GM12878 (cell line): ENCODE results near the gene BSND. TPM values are rescaled to one million over a fixed set of nuclear protein-coding genes. Genes with fewer than 3 reads are reported as not detected.

Experiments used
- ATAC-seq: fragments of 200-7000 bp; cut with Tn5 transposase; 3 replicates; pipeline ENCODE4 v1.9.1; 2020; ENCODE audit warnings: mild to moderate bottlenecking, moderate library complexity
- BruUV-seq: library from RNA; stranded (reverse); fragments of 400-500 nt; replicated peaks from 2 replicates; lab custom pipeline; 2021; lab: Mats Ljungman, UMichigan
- CTCF ChIA-PET: fragments of 300-600 bp; sonication (Branson Sonifier 250); formaldehyde crosslinking; extraction: SDS; loops from one replicate; lab custom pipeline; 2021; ENCODE audit warnings: inconsistent platforms; lab: Yijun Ruan, JAX
- POLR2A ChIA-PET: fragments of 350-600 bp; formaldehyde crosslinking; extraction: SDS; loops from one replicate; lab custom pipeline; 2021; ENCODE audit warnings: inconsistent platforms; lab: Charles Lee
- RAD21 ChIA-PET: fragments of 300-600 bp; sonication (Branson Sonifier 250); formaldehyde crosslinking; loops from one replicate; lab custom pipeline; 2023; ENCODE audit warnings: antibody characterized with exemption; ENCODE audit not compliant: unreplicated experiment; lab: Charles Lee
- SMC1A ChIA-PET: fragments of 300-600 bp; sonication (Branson Sonifier 250); formaldehyde crosslinking; loops from one replicate; lab custom pipeline; 2023; ENCODE audit not compliant: unreplicated experiment, uncharacterized antibody; lab: Charles Lee
- DNase-seq: peaks from one replicate; pipeline ENCODE4 v3.0.0-alpha.2; 2011; ENCODE audit warnings: low read depth, low spot score
- FAIRE-seq: peaks from 3 replicates; lab custom pipeline; 2011; peaks lifted over from hg19 to GRCh38; lab: Jason Lieb, UNC
- H2AFZ ChIP-seq: 2 replicates; pipeline ENCODE4 v1.6.0; 2011; ENCODE audit warnings: low read depth, low read length, control low read depth; ENCODE audit not compliant: control insufficient read depth
- H3K27ac ChIP-seq: 2 replicates; pipeline ENCODE4 v1.5.1; 2011; ENCODE audit warnings: control low read depth; ENCODE audit not compliant: control insufficient read depth, insufficient read depth
- H3K27me3 ChIP-seq, 2 experiments: replicated peaks in 1 of 2; 2 replicates each; pipeline versions ENCODE4 v1.6.0 to v1.6.1; 2011; ENCODE audit warnings: low read length in 1 of 2; ENCODE audit not compliant: control insufficient read depth in 2 of 2, insufficient read depth in 2 of 2
- H3K36me3 ChIP-seq, 2 experiments: 2 replicates each; pipeline ENCODE4 v1.5.1; 2011; ENCODE audit warnings: low read length in 1 of 2; ENCODE audit not compliant: control insufficient read depth in 2 of 2, insufficient read depth in 2 of 2
- H3K4me1 ChIP-seq: 2 replicates; pipeline ENCODE4 v1.6.1; 2011; ENCODE audit warnings: mild to moderate bottlenecking, low read length, moderate library complexity, mixed read lengths; ENCODE audit not compliant: control insufficient read depth, insufficient read depth
- H3K4me2 ChIP-seq: 2 replicates; pipeline ENCODE4 v1.6.0; 2011; ENCODE audit warnings: control low read depth; ENCODE audit not compliant: control insufficient read depth, insufficient read depth
- H3K4me3 ChIP-seq: fragments of 200-600 bp; sonication (generic); 2 replicates; pipeline ENCODE4 v1.5.1; 2016
- H3K79me2 ChIP-seq: 2 replicates; pipeline ENCODE4 v1.6.0; 2011; ENCODE audit warnings: low read length; ENCODE audit not compliant: control insufficient read depth, insufficient read depth
- H3K9ac ChIP-seq: 2 replicates; pipeline ENCODE4 v1.8.0; 2011; ENCODE audit warnings: low read length, control low read depth, mixed read lengths; ENCODE audit not compliant: control insufficient read depth, insufficient read depth
- H3K9me3 ChIP-seq: replicated peaks from 3 replicates; pipeline ENCODE4 v1.5.1; 2011; ENCODE audit warnings: mild to moderate bottlenecking, low read length; ENCODE audit not compliant: control insufficient read depth, insufficient read depth
- H4K20me1 ChIP-seq: 2 replicates; pipeline ENCODE4 v1.6.0; 2011; ENCODE audit not compliant: control insufficient read depth, insufficient read depth
- ATF3 ChIP-seq: IDR thresholded peaks from 2 replicates; pipeline ENCODE4 v1.6.1; 2011; ENCODE audit warnings: low read depth, mild to moderate bottlenecking, low read length, moderate library complexity, borderline replicate concordance; ENCODE audit errors: extremely low read depth
- BHLHE40 ChIP-seq, 2 experiments: fragments of 450-650 bp in 1 of 2; IDR thresholded peaks; 2 replicates each; pipeline ENCODE4 v1.6.1; 2011 to 2017; ENCODE audit warnings: low read depth in 2 of 2, borderline replicate concordance in 1 of 2, improper control_type of control experiment in 1 of 2, low read length in 1 of 2, mild to moderate bottlenecking in 1 of 2
- EP300 ChIP-seq, 2 experiments: fragments of 150-350 bp in 1 of 2; IDR thresholded peaks; 2 replicates each; pipeline ENCODE4 v1.6.1; 2011 to 2012; ENCODE audit warnings: low read depth in 2 of 2, low read length in 2 of 2, borderline replicate concordance in 1 of 2, improper control_type of control experiment in 1 of 2, inconsistent platforms in 1 of 2; ENCODE audit not compliant: control insufficient read depth in 1 of 2
- MEF2A ChIP-seq: IDR thresholded peaks from 2 replicates; pipeline ENCODE4 v1.6.1; 2011; ENCODE audit warnings: low read depth, mild to moderate bottlenecking, low read length, moderate library complexity; ENCODE audit not compliant: insufficient read depth
- MEF2B ChIP-seq: fragments of 450-650 bp; IDR thresholded peaks from 2 replicates; pipeline ENCODE4 v1.6.1; 2018; ENCODE audit warnings: mild to moderate bottlenecking, moderate library complexity; ENCODE audit not compliant: partially characterized antibody, poor library complexity, severe bottlenecking
- REST ChIP-seq: IDR thresholded peaks from 2 replicates; pipeline ENCODE4 v1.6.1; 2012; ENCODE audit warnings: mild to moderate bottlenecking, low read depth, low read length
- SP1 ChIP-seq: IDR thresholded peaks from one replicate; pipeline ENCODE4 v1.6.1; 2011; ENCODE audit warnings: low read depth, low read length
- ZNF207 ChIP-seq: fragments of 450-650 bp; IDR thresholded peaks from 2 replicates; pipeline ENCODE4 v1.6.1; 2014; ENCODE audit warnings: antibody characterized with exemption, mild to moderate bottlenecking, borderline replicate concordance
- ZZZ3 ChIP-seq: IDR thresholded peaks from 2 replicates; pipeline ENCODE4 v1.6.1; 2011; ENCODE audit warnings: low read depth; ENCODE audit not compliant: control insufficient read depth, insufficient read length
- WGBS: methylation state at CpG from one replicate; pipeline ENCODE4 v1.1.6; 2016; ENCODE audit warnings: low lambda C conversion rate; ENCODE audit not compliant: insufficient replicate concordance, insufficient coverage; ENCODE audit errors: missing lambda C conversion rate; 5-methylcytosine and 5-hydroxymethylcytosine counted together
- in situ Hi-C: fragments of 300-500 bp; cut with MboI; formaldehyde crosslinking; loops from 9 replicates; pipeline ENCODE4 v1.14.3; 2018; ENCODE audit warnings: mixed read lengths
- intact Hi-C: fragments of 100-400 bp; cut with micrococcal nuclease; formaldehyde crosslinking; loops from one replicate; pipeline ENCODE4 v1.14.2; 2022; ENCODE audit not compliant: unreplicated experiment
- polyA plus RNA-seq, 11 experiments: library from polyadenylated mRNA; depleted of rRNA in 4 of 11; unstranded in 6 of 11; stranded (reverse) in 5 of 11; fragments of >200 nt; fragmentation: Nextera tagmentation in 4 of 11; fragmentation: Illumina TruSeq in 1 of 11; extraction: Ambion mirVana in 4 of 11; extraction: Trizol in 1 of 11; gene quantifications; 1 replicate in 1 of 11; 2 replicates in 10 of 11; pipeline versions ENCODE4 v1.2.1 to v1.2.3, GENCODE V29; 2011 to 2016; ENCODE audit warnings: inconsistent platforms in 2 of 11, missing spikeins in 2 of 11, low read depth in 1 of 11
- total RNA-seq, 4 experiments: library from RNA; depleted of rRNA in 3 of 4; stranded (reverse); fragments of >200 nt in 3 of 4; fragmentation: Illumina TruSeq in 1 of 4; extraction: Trizol in 1 of 4; gene quantifications; 2 replicates each; pipeline versions ENCODE4 v1.2.1 to v1.2.3, GENCODE V29; 2013 to 2021

The BSND gene
- total and polyA plus RNA-seq, 10 of the 15 experiments (the other 5 are each of a cell fraction or from before 2014, with no cell fraction given) = not detected

- TF ChIP-seq EP300 (IDR thresholded peaks at IDR 0.05; ENCODE audit: borderline replicate concordance in 1 of 2, control insufficient read depth in 1 of 2, low read depth in 2 of 2, low read length in 2 of 2) = no peak
These were observed 6.8 kb downstream of the BSND start (continued) for GRCh38 chr1:55005351-55006140.

GRCh38 chr1:55006931-55007330 lies 8.2 kb downstream of the BSND start:
- Histone ChIP-seq H3K27ac (no peak overlapping the region), H3K4me3 (no peak overlapping the region), H3K4me1 (no peaks in the 10 kb centered on the region), H3K9ac (no peak overlapping the region), H3K79me2 (no peaks in the 10 kb centered on the region), H3K9me3 (no peaks in the 10 kb centered on the region; the same call in 2 of the 3 replicates), H4K20me1 (no peaks in the 10 kb centered on the region), H2AFZ (no peak overlapping the region), H3K4me2 (no peak overlapping the region), H3K27me3 (no peaks in the 10 kb centered on the region; a peak in 1 of 4 replicates), H3K36me3 (no peaks in the 10 kb centered on the region)
- BruUV-seq = no TSS peak
- ChIA-PET POLR2A (no interaction called here), RAD21 (no interaction called here), SMC1A (interaction anchor here (1.4 kb wide), 1 partner anchor 62 kb away, joined by 4 read pairs; no protein-coding TSS in a partner anchor), CTCF (interaction anchor here (1.3 to 1.7 kb wide), 2 partner anchors 56 to 62 kb away, joined by 5 to 6 read pairs; no protein-coding TSS in a partner anchor)
- ATAC-seq (no peak), DNase-seq (no peak), FAIRE-seq (no peak)
- WGBS = 37% methylated on average over 12 of the region's 12 CpGs
- intact Hi-C loops (no loop called here), in situ Hi-C loops (no loop called here)
- TF ChIP-seq ZNF207 = no peak

GRCh38 chr1:55007625-55008024 lies 8.9 kb downstream of the BSND start:
- no TSS peak for BruUV-seq
- no peak for ATAC-seq
- Histone ChIP-seq H3K79me2 (no peaks in the 10 kb centered on the region), H3K27ac (no peak overlapping the region), H3K27me3 (no peaks in the 10 kb centered on the region; a peak in 2 of 4 replicates), H3K9me3 (no peaks in the 10 kb centered on the region; the same call in 2 of the 3 replicates), H3K4me2 (no peak overlapping the region), H3K9ac (no peak overlapping the region), H4K20me1 (no peaks in the 10 kb centered on the region), H2AFZ (no peak overlapping the region), H3K4me1 (no peaks in the 10 kb centered on the region), H3K36me3 (no peaks in the 10 kb centered on the region), H3K4me3 (no peak overlapping the region)
- no peak for FAIRE-seq
- 2% methylated on average over 3 of the region's 3 CpGs for WGBS
- in situ Hi-C loops (no loop called here), intact Hi-C loops (no loop called here)
- POLR2A ChIA-PET = no interaction called here
- SMC1A ChIA-PET = interaction anchor here (1.4 kb wide), 1 partner anchor 63 kb away, joined by 4 read pairs; no protein-coding TSS in a partner anchor
- DNase-seq = no peak
- CTCF ChIA-PET = interaction anchor here (0.7 to 1.7 kb wide), 2 partner anchors 57 to 63 kb away, joined by 4 to 6 read pairs; no protein-coding TSS in a partner anchor
- RAD21 ChIA-PET = no interaction called here
- TF ChIP-seq SP1 (no peak), REST (no peak), MEF2A (no peak), MEF2B (no peak), ATF3 (no peak), BHLHE40 (IDR thresholded peaks at IDR 0.05; ENCODE audit: borderline replicate concordance in 1 of 2, low read depth in 2 of 2, low read length in 1 of 2) (no peak), ZZZ3 (no peak)
